BJ (cell line): ENCODE results near the gene ASMTL. TPM values are rescaled to one million over a fixed set of nuclear protein-coding genes. Genes with fewer than 3 reads are reported as not detected.
"Not testable (repeated sequence)": the region's sequence is repeated elsewhere in the genome, so short reads cannot be mapped to it uniquely, and the experiment has no call there.

Source experiments
- CTCF ChIA-PET: fragments of 350-600 bp; formaldehyde crosslinking; extraction: SDS; loops from one replicate; lab custom pipeline; 2021; ENCODE audit warnings: antibody characterized with exemption, inconsistent platforms; lab: Yijun Ruan, JAX
- POLR2A ChIA-PET: fragments of 300-600 bp; sonication (Branson Sonifier 250); formaldehyde crosslinking; extraction: SDS; loops from one replicate; lab custom pipeline; 2021; ENCODE audit warnings: antibody characterized with exemption; lab: Charles Lee
- DNase-seq: peaks from one replicate; pipeline ENCODE4 v3.0.0-alpha.2; 2011; ENCODE audit warnings: low read depth
- H3K27me3 ChIP-seq: 2 replicates; pipeline ENCODE4 v1.6.0; 2011; ENCODE audit warnings: low read length; ENCODE audit not compliant: control insufficient read depth, insufficient read depth
- H3K36me3 ChIP-seq: 2 replicates; pipeline ENCODE4 v1.5.1; 2011; ENCODE audit warnings: low read length; ENCODE audit not compliant: control insufficient read depth, insufficient read depth
- H3K4me3 ChIP-seq: 2 replicates; pipeline ENCODE4 v1.5.1; 2011; ENCODE audit warnings: low read depth, mild to moderate bottlenecking, control low read depth, low read length
- CTCF ChIP-seq: IDR thresholded peaks from 2 replicates; pipeline ENCODE4 v1.5.1; 2011; ENCODE audit warnings: low read depth, mild to moderate bottlenecking, control low read depth, inconsistent platforms, low read length, moderate library complexity; ENCODE audit not compliant: insufficient read depth
- polyA plus RNA-seq: library from polyadenylated mRNA; depleted of rRNA; stranded (reverse); fragments of >200 nt; gene quantifications from 2 replicates; pipeline ENCODE4 v1.2.3, GENCODE V29; 2011

ASMTL gene
- polyA plus RNA-seq, 1 experiment, result 33.7 TPM

- no peaks in the 10 kb centered on the region for H3K36me3 ChIP-seq
- no peak for TF ChIP-seq CTCF
- no peaks in the 10 kb centered on the region for H3K27me3 ChIP-seq
- DNase-seq, result no peak
- ChIA-PET POLR2A (no interaction called here), CTCF (no interaction called here)
- H3K4me3 ChIP-seq, result no peak overlapping the region
Observed at GRCh38 chrX:1493877-1494510, 41.3 kb upstream of the ASMTL start.

DNA sequence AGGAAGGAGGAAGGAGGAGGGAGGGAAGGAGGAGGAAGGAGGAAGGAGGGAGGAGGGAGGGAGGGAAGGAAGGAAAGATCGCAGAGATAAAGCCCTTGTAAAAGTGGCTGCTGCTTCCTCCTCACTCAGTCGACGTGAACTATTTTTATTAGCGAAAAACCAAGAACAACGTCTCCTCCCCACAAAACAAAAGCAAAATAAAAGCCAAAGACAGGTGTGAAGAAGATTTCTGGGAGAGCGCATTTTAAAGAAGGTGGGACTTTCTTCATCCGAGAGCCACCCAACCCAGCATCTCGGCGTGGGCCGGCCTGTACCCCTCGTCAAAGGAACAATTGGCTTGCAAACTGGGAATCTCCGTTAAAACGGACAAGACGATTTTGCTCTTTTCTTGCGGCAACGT lies 40.7 kb upstream of the ASMTL start:
- POLR2A ChIA-PET, result no interaction called here
- Histone ChIP-seq H3K36me3 (no peaks in the 10 kb centered on the region), H3K4me3 (no peak overlapping the region), H3K27me3 (no peaks in the 10 kb centered on the region)
- CTCF ChIA-PET, result no interaction called here
- DNase-seq, result no peak
- no peak for TF ChIP-seq CTCF

- POLR2A ChIA-PET, result no interaction called here
- no peak overlapping the region for H3K4me3 ChIP-seq
- CTCF ChIA-PET, result no interaction called here
Observed at GRCh38 chrX:1492421-1493012, 39.8 kb upstream of the ASMTL start.

GRCh38 chrX:1491851-1492349 lies 39.2 kb upstream of the ASMTL start:
- POLR2A ChIA-PET, result no interaction called here
- CTCF ChIA-PET, result no interaction called here
- no peak for TF ChIP-seq CTCF

More at GRCh38 chrX:1492421-1493012, 39.8 kb upstream of the ASMTL start:
- Histone ChIP-seq H3K36me3 (no peaks in the 10 kb centered on the region), H3K27me3 (no peaks in the 10 kb centered on the region)
- DNase-seq, result no peak
- TF ChIP-seq CTCF, result no peak

GRCh38 chrX:1491248-1491647 lies 38.5 kb upstream of the ASMTL start:
- CTCF ChIA-PET, H3K27me3 ChIP-seq, H3K36me3 ChIP-seq, POLR2A ChIA-PET, H3K4me3 ChIP-seq, DNase-seq: not testable (repeated sequence)

More at GRCh38 chrX:1491851-1492349, 39.2 kb upstream of the ASMTL start:
- no peak for DNase-seq
- Histone ChIP-seq H3K27me3 (no peaks in the 10 kb centered on the region), H3K36me3 (no peaks in the 10 kb centered on the region), H3K4me3 (no peak overlapping the region)

GRCh38 chrX:1490723-1491122 lies 38.0 kb upstream of the ASMTL start:
- H3K4me3 ChIP-seq, H3K27me3 ChIP-seq, CTCF ChIA-PET, DNase-seq, POLR2A ChIA-PET, H3K36me3 ChIP-seq: not testable (repeated sequence)

DNA sequence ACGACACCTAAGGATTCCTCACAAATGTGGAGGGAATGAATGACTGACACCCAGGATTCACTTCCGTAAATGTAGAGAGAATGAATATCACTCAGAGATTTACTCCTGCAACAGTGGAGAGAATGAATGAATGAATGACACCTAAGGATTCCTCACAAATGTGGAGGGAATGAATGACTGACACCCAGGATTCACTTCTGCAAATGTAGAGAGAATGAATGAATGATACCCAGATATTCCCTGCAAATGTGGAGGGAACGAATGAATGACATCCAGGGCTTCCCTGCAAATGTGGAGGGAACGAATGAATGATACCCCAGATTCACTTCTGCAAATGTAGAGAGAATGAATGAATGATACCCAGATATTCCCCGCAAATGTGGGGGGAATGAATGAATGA lies 36.6 kb upstream of the ASMTL start:
- POLR2A ChIA-PET, CTCF ChIA-PET, H3K4me3 ChIP-seq, H3K27me3 ChIP-seq, DNase-seq, H3K36me3 ChIP-seq: not testable (repeated sequence)
